BE2C (cell line): ENCODE data around the gene ZCCHC3.

Experiments
- DNase-seq: peaks from one replicate; pipeline ENCODE4 v3.0.0-alpha.2; 2020
- H3K27me3 ChIP-seq: fragments of 250-450 bp; sonication (Bioruptor Pico); 2 replicates; pipeline ENCODE4 v1.5.1; 2020; ENCODE audit warnings: mild to moderate bottlenecking
- H3K36me3 ChIP-seq: fragments of 250-450 bp; sonication (Bioruptor Pico); 2 replicates; pipeline ENCODE4 v1.5.1; 2020; ENCODE audit warnings: mild to moderate bottlenecking
- H3K4me1 ChIP-seq: fragments of 250-450 bp; sonication (Bioruptor Pico); 2 replicates; pipeline ENCODE4 v1.5.1; 2020
- H3K4me3 ChIP-seq: 2 replicates; pipeline ENCODE4 v1.5.1; 2011; ENCODE audit warnings: low read depth, low read length
- H3K9me3 ChIP-seq: fragments of 250-450 bp; sonication (Bioruptor Pico); 2 replicates; pipeline ENCODE4 v1.5.1; 2020
- CTCF ChIP-seq: IDR thresholded peaks from 2 replicates; pipeline ENCODE4 v1.5.1; 2012; ENCODE audit warnings: mild to moderate bottlenecking, low read depth, low read length

ZCCHC3 gene

GRCh38 chr20:271528-271927, 25.8 kb upstream of the ZCCHC3 start:
- no peaks in the 10 kb centered on the region for H3K27me3 ChIP-seq
- H3K36me3 ChIP-seq = no peaks in the 10 kb centered on the region
- no peak for TF ChIP-seq CTCF
- H3K4me1 ChIP-seq = no peaks in the 10 kb centered on the region
- no peaks in the 10 kb centered on the region for H3K9me3 ChIP-seq
- DNase-seq = no peak
- H3K4me3 ChIP-seq = no peak overlapping the region

GRCh38 chr20:272718-273117, 24.7 kb upstream of the ZCCHC3 start:
- H3K27me3 ChIP-seq = no peaks in the 10 kb centered on the region
- H3K9me3 ChIP-seq = no peaks in the 10 kb centered on the region
- no peaks in the 10 kb centered on the region for H3K36me3 ChIP-seq
- no peaks in the 10 kb centered on the region for H3K4me1 ChIP-seq
- TF ChIP-seq CTCF = no peak
- no peak overlapping the region for H3K4me3 ChIP-seq
- no peak for DNase-seq

GRCh38 chr20:273884-274283, 23.5 kb upstream of the ZCCHC3 start:
- no peak for DNase-seq
- no peaks in the 10 kb centered on the region for H3K27me3 ChIP-seq
- TF ChIP-seq CTCF = no peak
- no peak overlapping the region for H3K4me3 ChIP-seq
- no peaks in the 10 kb centered on the region for H3K4me1 ChIP-seq
- no peaks in the 10 kb centered on the region for H3K36me3 ChIP-seq
- H3K9me3 ChIP-seq = no peaks in the 10 kb centered on the region

- Histone ChIP-seq H3K9me3 (no peaks in the 10 kb centered on the region), H3K27me3 (no peaks in the 10 kb centered on the region), H3K36me3 (no peaks in the 10 kb centered on the region), H3K4me3 (no peak overlapping the region), H3K4me1 (no peaks in the 10 kb centered on the region)
- no peak for DNase-seq
- no peak for TF ChIP-seq CTCF
Measured at GRCh38 chr20:275791-276190, 21.6 kb upstream of the ZCCHC3 start.

GRCh38 chr20:276620-277495, 20.5 kb upstream of the ZCCHC3 start:
- Histone ChIP-seq H3K9me3 (no peaks in the 10 kb centered on the region), H3K27me3 (no peaks in the 10 kb centered on the region), H3K4me1 (no peaks in the 10 kb centered on the region), H3K4me3 (no peak overlapping the region), H3K36me3 (no peaks in the 10 kb centered on the region)
- no peak for DNase-seq
- TF ChIP-seq CTCF = no peak

GRCh38 chr20:277496-277781, 19.9 kb upstream of the ZCCHC3 start:
- no peaks in the 10 kb centered on the region for H3K4me1 ChIP-seq
- no peak for TF ChIP-seq CTCF
- no peak for DNase-seq
- H3K27me3 ChIP-seq = no peaks in the 10 kb centered on the region
- no peaks in the 10 kb centered on the region for H3K9me3 ChIP-seq
- no peaks in the 10 kb centered on the region for H3K36me3 ChIP-seq
- H3K4me3 ChIP-seq = no peak overlapping the region
